Loucy (cell line): Measurements from ENCODE around the gene RLN2.

Experiments
- CTCF ChIP-seq: fragments of 200-600 bp; sonication (generic); conservative IDR thresholded peaks from 2 replicates; pipeline ENCODE4 v1.5.1; 2014; ENCODE audit warnings: mild to moderate bottlenecking, antibody characterized with exemption, low read length
- EZH2phosphoT487 ChIP-seq: fragments of 200-600 bp; IDR thresholded peaks from 2 replicates; pipeline ENCODE4 v1.6.1; 2018; ENCODE audit warnings: antibody characterized with exemption, mild to moderate bottlenecking, moderate library complexity, borderline replicate concordance

- TF ChIP-seq CTCF: no peak
- TF ChIP-seq EZH2phosphoT487: no peak
Measured at GRCh38 chr9:5288591-5288990, 15.9 kb downstream of the RLN2 start.
